ENCODE results near the gene CRADD. TPM values are rescaled to one million over a fixed set of nuclear protein-coding genes. Genes with fewer than 3 reads are reported as not detected.

Gene CRADD
- total RNA-seq, 4 donors from 2014 or later, result 16.1 to 43.3 (median 26.5) TPM

DNA sequence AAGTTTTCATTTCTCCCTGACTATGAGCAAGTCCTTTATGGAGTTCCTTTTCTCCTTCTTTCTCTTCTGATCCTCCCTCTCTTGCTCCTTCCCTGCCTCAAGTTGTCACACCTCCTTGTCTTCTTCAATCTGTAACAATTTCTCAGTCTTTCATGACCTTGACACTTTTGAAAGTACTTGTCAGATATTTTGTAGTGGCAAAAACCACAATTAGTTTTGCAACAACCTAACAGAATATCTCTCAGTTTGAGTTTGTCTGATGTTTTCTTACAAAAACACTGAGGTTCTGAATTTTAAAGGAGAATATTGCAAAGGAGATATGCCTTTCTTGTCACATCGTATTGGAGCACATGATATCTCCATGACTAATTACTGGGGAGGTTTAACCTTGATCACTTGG is 4.1 kb upstream of the CRADD start:
- TF ChIP-seq POLR2A (IDR thresholded peaks at IDR 0.05), result no peak
- TF ChIP-seq, protein P1, sequence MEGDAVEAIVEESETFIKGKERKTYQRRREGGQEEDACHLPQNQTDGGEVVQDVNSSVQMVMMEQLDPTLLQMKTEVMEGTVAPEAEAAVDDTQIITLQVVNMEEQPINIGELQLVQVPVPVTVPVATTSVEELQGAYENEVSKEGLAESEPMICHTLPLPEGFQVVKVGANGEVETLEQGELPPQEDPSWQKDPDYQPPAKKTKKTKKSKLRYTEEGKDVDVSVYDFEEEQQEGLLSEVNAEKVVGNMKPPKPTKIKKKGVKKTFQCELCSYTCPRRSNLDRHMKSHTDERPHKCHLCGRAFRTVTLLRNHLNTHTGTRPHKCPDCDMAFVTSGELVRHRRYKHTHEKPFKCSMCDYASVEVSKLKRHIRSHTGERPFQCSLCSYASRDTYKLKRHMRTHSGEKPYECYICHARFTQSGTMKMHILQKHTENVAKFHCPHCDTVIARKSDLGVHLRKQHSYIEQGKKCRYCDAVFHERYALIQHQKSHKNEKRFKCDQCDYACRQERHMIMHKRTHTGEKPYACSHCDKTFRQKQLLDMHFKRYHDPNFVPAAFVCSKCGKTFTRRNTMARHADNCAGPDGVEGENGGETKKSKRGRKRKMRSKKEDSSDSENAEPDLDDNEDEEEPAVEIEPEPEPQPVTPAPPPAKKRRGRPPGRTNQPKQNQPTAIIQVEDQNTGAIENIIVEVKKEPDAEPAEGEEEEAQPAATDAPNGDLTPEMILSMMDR (IDR thresholded peaks at IDR 0.05), result no peak
- H3K4me3 ChIP-seq (ENCODE audit: low read depth, poor library complexity, severe bottlenecking), result no peak overlapping the region
- 41 to 65% methylated on average over 1 of the region's 1 CpG for WGBS, 2 donors
- DNase-seq (ENCODE audit: low spot score in 2 of 2), result no peak
- intact Hi-C loops (cut with DNase I; ENCODE audit: low total_unique reads), result no loop called here

DNA sequence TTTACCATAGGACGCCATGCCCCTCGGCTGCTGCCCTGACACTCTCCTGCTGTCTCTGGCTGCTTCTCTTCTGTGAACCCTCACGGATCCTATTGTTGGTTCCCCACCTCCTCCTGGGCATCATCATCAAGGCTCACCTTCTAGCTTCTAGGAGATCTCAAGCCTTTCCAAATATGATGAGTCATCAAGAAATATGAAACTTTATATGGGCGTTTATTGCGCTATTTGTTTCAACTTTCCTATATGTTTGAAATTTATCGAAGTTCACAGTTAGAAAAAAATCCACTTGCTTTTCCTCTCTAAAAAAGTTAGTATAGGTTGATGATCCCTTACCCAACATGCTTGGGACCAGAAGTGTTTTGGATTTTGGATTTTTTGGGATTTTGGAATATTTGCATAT is 2.8 kb upstream of the CRADD start:
- 89 to 91% methylated on average over 6 of the region's 6 CpGs for WGBS, 2 donors
- no peak for DNase-seq (ENCODE audit: low spot score in 2 of 2)
- intact Hi-C loops (cut with DNase I; ENCODE audit: low total_unique reads), result no loop called here
- no peak overlapping the region for H3K4me3 ChIP-seq (ENCODE audit: low read depth, poor library complexity, severe bottlenecking)
- TF ChIP-seq, protein P1 (IDR thresholded peaks at IDR 0.05), result no peak
- TF ChIP-seq POLR2A (IDR thresholded peaks at IDR 0.05), result no peak

DNA sequence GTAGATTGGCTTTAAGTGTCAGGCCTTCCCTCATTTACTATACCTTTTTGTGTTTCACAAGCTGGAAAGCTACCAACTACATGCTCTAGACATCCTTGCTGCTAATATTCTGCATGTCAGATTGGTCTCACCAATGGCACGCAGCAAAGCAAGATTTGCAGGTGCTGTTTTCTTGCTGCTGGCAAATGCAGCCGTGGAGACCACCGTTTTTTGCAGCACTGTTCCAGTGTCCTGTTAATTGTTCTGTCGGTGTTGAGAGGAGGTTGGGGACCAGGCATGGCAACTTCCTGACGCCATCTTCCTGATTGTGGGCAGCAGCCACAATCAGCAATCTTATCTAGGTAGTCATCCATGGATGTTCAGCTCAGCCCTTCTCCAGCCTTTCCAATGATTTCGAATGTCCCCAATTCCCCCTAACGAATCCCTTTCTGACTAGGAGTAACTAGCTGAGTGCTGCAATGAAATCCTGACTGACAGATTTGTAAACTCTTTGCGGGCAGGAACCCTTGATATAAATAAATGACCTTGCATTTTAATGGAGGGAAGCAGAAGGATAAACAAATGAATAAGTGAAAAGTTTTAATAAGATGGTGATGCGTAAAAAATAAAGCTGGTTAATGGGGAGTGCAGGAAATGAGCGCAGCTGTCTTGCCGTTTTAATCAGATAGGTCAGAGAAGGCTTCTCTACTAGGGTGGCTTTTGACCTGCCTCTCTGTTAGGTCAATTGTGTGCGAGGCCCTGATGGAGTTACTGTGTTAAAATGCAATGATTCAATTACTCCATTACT is 574 bp upstream of the CRADD start:
- no peak overlapping the region for H3K4me3 ChIP-seq (ENCODE audit: low read depth, poor library complexity, severe bottlenecking)
- intact Hi-C loops (cut with DNase I; ENCODE audit: low total_unique reads), result no loop called here
- TF ChIP-seq POLR2A (IDR thresholded peaks at IDR 0.05), result no peak
- TF ChIP-seq, protein P1 (IDR thresholded peaks at IDR 0.05), result no peak
- WGBS, 2 donors, result 61 to 67% methylated on average over 12 of the region's 12 CpGs
- DNase-seq (ENCODE audit: low spot score in 2 of 2), result no peak

DNA sequence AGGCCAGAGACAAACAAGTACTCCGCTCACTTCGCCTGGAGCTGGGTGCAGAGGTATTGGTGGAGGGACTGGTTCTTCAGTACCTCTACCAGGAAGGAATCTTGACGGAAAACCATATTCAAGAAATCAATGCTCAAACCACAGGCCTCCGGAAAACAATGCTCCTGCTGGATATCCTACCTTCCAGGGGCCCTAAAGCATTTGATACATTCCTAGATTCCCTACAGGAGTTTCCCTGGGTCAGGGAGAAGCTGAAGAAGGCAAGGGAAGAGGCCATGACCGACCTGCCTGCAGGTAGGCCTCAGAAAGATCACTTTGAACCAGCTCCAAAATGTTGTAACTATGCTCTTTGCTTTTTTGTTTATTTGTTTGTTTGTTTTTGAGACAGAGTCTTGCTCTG is 1.6 kb downstream of the CRADD start:
- 94 to 96% methylated on average over 5 of the region's 5 CpGs for WGBS, 2 donors
- TF ChIP-seq POLR2A (IDR thresholded peaks at IDR 0.05), result no peak
- TF ChIP-seq, protein P1 (IDR thresholded peaks at IDR 0.05), result no peak
- no peak for DNase-seq (ENCODE audit: low spot score in 2 of 2)
- intact Hi-C loops (cut with DNase I; ENCODE audit: low total_unique reads), result no loop called here
- H3K4me3 ChIP-seq (ENCODE audit: low read depth, poor library complexity, severe bottlenecking), result no peak overlapping the region

DNA sequence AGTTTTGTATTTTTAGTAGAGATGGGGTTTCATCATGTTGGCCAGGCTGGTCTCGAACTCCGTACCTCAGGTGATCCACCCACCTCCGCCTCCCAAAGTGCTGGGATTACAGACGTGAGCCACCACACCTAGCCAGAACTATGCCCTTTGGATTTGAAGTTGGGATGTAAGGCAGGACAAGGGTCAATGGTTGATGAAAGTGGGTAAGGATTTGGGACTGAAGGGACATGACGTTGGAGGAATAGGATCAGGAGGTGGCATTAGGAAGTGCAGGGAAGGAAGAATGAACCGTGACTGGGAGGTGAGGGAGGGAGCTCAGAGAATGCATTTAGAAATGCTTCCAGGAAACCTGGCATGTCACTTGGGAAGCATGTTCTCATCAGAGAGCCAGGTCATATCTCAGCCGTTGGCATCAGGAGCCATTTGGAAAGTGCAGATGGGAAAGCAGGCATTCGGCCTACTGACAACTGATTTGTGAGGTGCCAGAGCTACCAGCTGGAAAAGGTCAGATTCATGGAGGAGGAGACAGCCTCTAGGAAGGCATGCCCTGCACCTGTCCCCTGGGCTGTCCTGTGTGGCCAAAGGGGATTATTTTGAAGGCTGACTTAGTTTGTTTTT is 2.2 kb downstream of the CRADD start:
- intact Hi-C loops (cut with DNase I; ENCODE audit: low total_unique reads), result no loop called here

More for the DNA sequence above, 2.2 kb downstream of the CRADD start:
- H3K4me3 ChIP-seq (ENCODE audit: low read depth, poor library complexity, severe bottlenecking), result no peak overlapping the region
- no peak for TF ChIP-seq POLR2A (IDR thresholded peaks at IDR 0.05)
- TF ChIP-seq, protein P1 (IDR thresholded peaks at IDR 0.05), result no peak
- 69 to 72% methylated on average over 8 of the region's 8 CpGs for WGBS, 2 donors
- no peak for DNase-seq (ENCODE audit: low spot score in 2 of 2)
